ENCODE measurements around the gene PDE11A. TPM values are rescaled to one million over a fixed set of nuclear protein-coding genes. Genes with fewer than 3 reads are reported as not detected.

Gene PDE11A
- total and polyA plus RNA-seq, 2 experiments from 2014 or later, result 0.08 to 0.73 TPM

- H3K36me3 ChIP-seq (ENCODE audit: insufficient read depth), result no peaks in the 10 kb centered on the region
- TF ChIP-seq NANOG (IDR thresholded peaks at IDR 0.05; ENCODE audit: borderline replicate concordance), result no peak
- TF ChIP-seq STAT1 (IDR thresholded peaks at IDR 0.05; ENCODE audit: unreplicated experiment), result no peak
- TF ChIP-seq POLR2AphosphoS5 (IDR thresholded peaks at IDR 0.05; ENCODE audit: low read depth), result no peak
- TF ChIP-seq ZNF331 (CRISPR knock-in tag; IDR thresholded peaks at IDR 0.05; ENCODE audit: low read depth), result no peak
- no peak for TF ChIP-seq JUNB (IDR thresholded peaks at IDR 0.05; ENCODE audit: unreplicated experiment)
- no peak for TF ChIP-seq REST (IDR thresholded peaks at IDR 0.05; ENCODE audit: unreplicated experiment)
- no peak for TF ChIP-seq ZNF462 (CRISPR knock-in tag; IDR thresholded peaks at IDR 0.05)
- no peak for TF ChIP-seq EZH2 (IDR thresholded peaks at IDR 0.05; ENCODE audit: low read depth, unreplicated experiment)
- no peak for TF ChIP-seq CREB1 (CRISPR knock-in tag; IDR thresholded peaks at IDR 0.05; ENCODE audit: low read depth)
- TF ChIP-seq EZH2phosphoT487 (IDR thresholded peaks at IDR 0.05; ENCODE audit: unreplicated experiment), result no peak
- TF ChIP-seq ETS1 (IDR thresholded peaks at IDR 0.05), result no peak
- no peak for TF ChIP-seq ZNF114 (CRISPR knock-in tag; IDR thresholded peaks at IDR 0.05)
- no peak for TF ChIP-seq CTCF (conservative IDR thresholded peaks at IDR 0.05; ENCODE audit: low read depth in 2 of 2)
- no peaks in the 10 kb centered on the region for H3K9me2 ChIP-seq (ENCODE audit: insufficient read depth)
- Mint-ChIP-seq H3K27ac (no peak overlapping the region), H3K36me3 (ENCODE audit: low read depth) (no peaks in the 10 kb centered on the region), H3K9me3 (no peaks in the 10 kb centered on the region), H3K27me3 (ENCODE audit: insufficient read depth, low read depth, poor library complexity) (no peaks in the 10 kb centered on the region), H3K4me3 (no peak overlapping the region), H3K4me1 (peaks cover 9% of the 10 kb centered on the region)
- no peaks in the 10 kb centered on the region for H3K27me3 ChIP-seq (ENCODE audit: insufficient read depth)
- no peak overlapping the region for H3K27ac ChIP-seq (ENCODE audit: low read depth)
- peaks cover 5% of the 10 kb centered on the region for H4K20me1 ChIP-seq (replicated peaks; ENCODE audit: insufficient read depth)
- no peaks in the 10 kb centered on the region for H3F3A ChIP-seq (replicated peaks; ENCODE audit: low read depth)
- no peak overlapping the region for H2AFZ ChIP-seq
- H3K4me1 ChIP-seq (ENCODE audit: insufficient read depth), result no peaks in the 10 kb centered on the region; the same call in 1 of the 2 replicates
- H3K4me3 ChIP-seq, result no peak overlapping the region
- ATAC-seq (no peak), DNase-seq (ENCODE audit: low spot score) (no peak)
- no peak overlapping the region for H3K4me2 ChIP-seq
- H3K79me2 ChIP-seq (replicated peaks; ENCODE audit: insufficient read depth), result no peaks in the 10 kb centered on the region
Observed at GRCh38 chr2:177748360-177748759, 324.2 kb downstream of the PDE11A start.
